Kidney glomerular epithelial cell (primary cell): ENCODE measurements around the gene STN1.

Experiments
- DNase-seq: peaks from one replicate; lab custom pipeline; 2025; lab: John Stamatoyannopoulos, UW

STN1 gene

GRCh38 chr10:103843854-103844570 lies 74.0 kb downstream of the STN1 start:
- no peak for DNase-seq

- DNase-seq = no peak
These were observed 74.9 kb downstream of the STN1 start for GRCh38 chr10:103843045-103843444.

GRCh38 chr10:103842605-103843004 lies 75.4 kb downstream of the STN1 start:
- DNase-seq = no peak

- DNase-seq = no peak
These were observed 76.5 kb downstream of the STN1 start for GRCh38 chr10:103841519-103841918.

- no peak for DNase-seq
These were observed 77.3 kb downstream of the STN1 start for GRCh38 chr10:103840740-103841070.

GRCh38 chr10:103839872-103840739 lies 77.9 kb downstream of the STN1 start:
- no peak for DNase-seq

GRCh38 chr10:103839519-103839871 lies 78.5 kb downstream of the STN1 start:
- DNase-seq = no peak

GRCh38 chr10:103838862-103839518 lies 79.0 kb downstream of the STN1 start:
- no peak for DNase-seq

GRCh38 chr10:103838070-103838395 lies 80.0 kb downstream of the STN1 start:
- no peak for DNase-seq

GRCh38 chr10:103837370-103838069 lies 80.5 kb downstream of the STN1 start:
- no peak for DNase-seq

GRCh38 chr10:103836861-103837260 lies 81.1 kb downstream of the STN1 start:
- no peak for DNase-seq

- no peak for DNase-seq
These were observed 81.7 kb downstream of the STN1 start for GRCh38 chr10:103836273-103836672.

- no peak for DNase-seq
These were observed 82.6 kb downstream of the STN1 start for GRCh38 chr10:103835096-103836050.

GRCh38 chr10:103834436-103835095 lies 83.4 kb downstream of the STN1 start:
- no peak for DNase-seq

- no peak for DNase-seq
These were observed 84.1 kb downstream of the STN1 start for GRCh38 chr10:103833731-103834365.

GRCh38 chr10:103832806-103833205 lies 85.2 kb downstream of the STN1 start:
- DNase-seq = no peak
